Astrocyte (in vitro differentiated cells and primary cell): ENCODE results near the gene INTS13.

Experiments used
- CTCF ChIP-seq: IDR thresholded peaks from 2 replicates; pipeline ENCODE4 v1.5.1; 2011; ENCODE audit warnings: low read depth, mild to moderate bottlenecking, inconsistent platforms, low read length, moderate library complexity; ENCODE audit not compliant: insufficient read depth
- EZH2 ChIP-seq: IDR thresholded peaks from 2 replicates; pipeline ENCODE4 v1.6.1; 2012; ENCODE audit warnings: mild to moderate bottlenecking, low read length, inconsistent platforms; ENCODE audit not compliant: insufficient read depth

DNA sequence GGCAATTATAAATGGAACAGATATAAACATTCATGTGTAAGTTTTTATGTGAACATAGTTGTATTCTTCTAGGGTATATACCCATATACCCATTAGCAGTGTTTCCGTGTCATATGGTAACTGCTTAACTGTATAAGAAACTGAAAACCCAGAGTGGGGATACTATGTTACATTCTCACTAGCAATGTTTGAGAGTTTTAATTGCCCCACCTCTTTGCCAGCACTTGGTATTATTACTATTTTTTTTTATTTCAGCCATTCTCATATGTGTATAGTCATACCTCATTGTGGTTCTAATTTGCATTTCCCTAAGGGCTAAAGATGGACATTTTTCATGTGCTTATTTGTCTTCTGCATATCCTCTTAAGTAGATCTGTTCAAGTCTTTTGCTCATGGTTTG, 76.1 kb downstream of the INTS13 start:
- TF ChIP-seq CTCF (no peak), EZH2 (no peak)
